ENCODE measurements around the gene MAPK7. TPM values are rescaled to one million over a fixed set of nuclear protein-coding genes. Genes with fewer than 3 reads are reported as not detected.

MAPK7 gene
- total and polyA plus RNA-seq, 2 of the 8 experiments (the other 6 are each of a cell fraction or from before 2014, with no cell fraction given), result 15.2 to 28.1 TPM

DNA sequence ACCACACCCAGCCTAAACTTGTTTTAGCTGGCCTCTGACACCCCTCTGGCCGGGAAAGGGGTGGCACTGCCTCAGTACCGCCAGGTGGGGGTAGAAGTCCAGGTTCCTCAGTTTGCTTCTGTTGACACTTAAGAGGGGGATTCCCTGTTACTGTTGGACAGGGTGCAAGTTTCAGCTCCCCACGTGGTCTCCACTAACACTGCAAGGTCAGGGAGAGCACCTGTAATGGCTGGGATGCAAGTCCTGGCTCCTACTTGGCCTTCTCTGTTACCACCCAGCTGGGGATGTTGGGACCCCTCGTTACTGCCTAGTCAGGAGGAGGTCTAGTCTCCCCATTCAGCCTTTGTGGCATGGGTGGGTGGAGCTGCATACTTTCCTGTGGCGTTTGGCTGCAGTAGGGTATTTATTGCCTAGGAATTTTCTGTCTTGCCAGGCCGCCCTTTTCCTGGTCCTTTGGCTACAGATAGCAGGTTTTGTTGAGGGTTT lies 19.3 kb downstream of the MAPK7 start (continued):
- TF ChIP-seq, protein P1, sequence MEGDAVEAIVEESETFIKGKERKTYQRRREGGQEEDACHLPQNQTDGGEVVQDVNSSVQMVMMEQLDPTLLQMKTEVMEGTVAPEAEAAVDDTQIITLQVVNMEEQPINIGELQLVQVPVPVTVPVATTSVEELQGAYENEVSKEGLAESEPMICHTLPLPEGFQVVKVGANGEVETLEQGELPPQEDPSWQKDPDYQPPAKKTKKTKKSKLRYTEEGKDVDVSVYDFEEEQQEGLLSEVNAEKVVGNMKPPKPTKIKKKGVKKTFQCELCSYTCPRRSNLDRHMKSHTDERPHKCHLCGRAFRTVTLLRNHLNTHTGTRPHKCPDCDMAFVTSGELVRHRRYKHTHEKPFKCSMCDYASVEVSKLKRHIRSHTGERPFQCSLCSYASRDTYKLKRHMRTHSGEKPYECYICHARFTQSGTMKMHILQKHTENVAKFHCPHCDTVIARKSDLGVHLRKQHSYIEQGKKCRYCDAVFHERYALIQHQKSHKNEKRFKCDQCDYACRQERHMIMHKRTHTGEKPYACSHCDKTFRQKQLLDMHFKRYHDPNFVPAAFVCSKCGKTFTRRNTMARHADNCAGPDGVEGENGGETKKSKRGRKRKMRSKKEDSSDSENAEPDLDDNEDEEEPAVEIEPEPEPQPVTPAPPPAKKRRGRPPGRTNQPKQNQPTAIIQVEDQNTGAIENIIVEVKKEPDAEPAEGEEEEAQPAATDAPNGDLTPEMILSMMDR (IDR thresholded peaks at IDR 0.05; ENCODE audit: control extremely low read depth in 1 of 3, insufficient read depth in 1 of 3, low read depth in 1 of 3, low read length in 3 of 3), result peak; percentile 66 to 89 (median 82)

Data from H1 (cell line).